Middle frontal gyrus (tissue), 1 donor: ENCODE data around the gene IFI35.
A peak's percentile ranks its signal among the peaks of the same experiment; 100 is the strongest.
"Not testable (repeated sequence)": the region's sequence is repeated elsewhere in the genome, so short reads cannot be mapped to it uniquely, and the experiment has no call there.

Experiments
- DNase-seq: peaks from one replicate; pipeline ENCODE4 v3.0.0-alpha.2; 2015; ENCODE audit warnings: low spot score; ENCODE audit errors: extremely low spot score

IFI35 gene

DNA sequence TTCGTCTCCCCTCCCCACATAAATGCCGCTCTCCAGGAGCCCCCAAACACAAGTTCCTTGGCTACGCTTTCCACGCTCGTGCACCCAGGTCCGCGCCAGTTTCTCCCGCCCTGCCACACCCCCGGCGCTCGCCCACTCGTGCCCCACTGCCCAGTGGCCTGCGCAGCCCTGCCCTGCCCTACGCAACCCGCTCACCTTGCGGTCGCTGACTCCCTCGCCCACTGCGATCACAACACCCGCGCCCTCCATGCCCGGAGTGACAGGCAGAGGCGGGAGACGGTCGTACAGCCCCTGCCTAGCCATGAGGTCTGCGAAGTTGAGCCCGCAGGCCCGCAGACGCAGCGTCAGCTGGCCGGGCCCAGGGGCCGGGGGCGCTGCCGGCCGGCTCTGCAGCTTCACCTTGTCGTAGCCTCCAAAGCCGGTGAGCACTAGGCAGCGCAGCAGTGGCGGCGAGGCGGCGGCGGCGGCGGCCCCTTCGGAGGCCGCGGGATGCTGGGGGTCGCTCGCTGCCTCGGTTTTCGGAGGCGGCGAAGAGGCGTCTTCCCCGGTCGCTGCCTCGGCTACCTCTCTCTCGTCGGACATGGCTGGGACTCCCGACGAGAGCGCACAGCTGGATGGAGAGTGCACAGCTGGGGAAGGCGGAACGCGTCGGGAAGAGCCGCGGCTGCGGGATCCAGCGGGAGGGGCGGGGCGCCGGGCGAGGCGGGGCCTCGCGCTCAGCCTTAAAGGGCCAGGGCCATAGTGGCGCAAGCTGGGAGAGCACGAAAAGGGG lies 15.3 kb downstream of the IFI35 start, which contains the start of gene VAT1:
TSS of gene VAT1 (minus strand) at position 645 of the 772 bp plus-strand sequence. CDS start at position 582, 63 bp downstream.
- peak; percentile 36 for DNase-seq

- DNase-seq = peak; percentile 78
These were observed 18.1 kb downstream of the IFI35 start, which contains the start of gene RND2 for GRCh38 chr17:43024407-43025289. Gene RND2 (plus strand): TSS chr17:43025231. CDS start chr17:43025348, 117 bp downstream.

DNA sequence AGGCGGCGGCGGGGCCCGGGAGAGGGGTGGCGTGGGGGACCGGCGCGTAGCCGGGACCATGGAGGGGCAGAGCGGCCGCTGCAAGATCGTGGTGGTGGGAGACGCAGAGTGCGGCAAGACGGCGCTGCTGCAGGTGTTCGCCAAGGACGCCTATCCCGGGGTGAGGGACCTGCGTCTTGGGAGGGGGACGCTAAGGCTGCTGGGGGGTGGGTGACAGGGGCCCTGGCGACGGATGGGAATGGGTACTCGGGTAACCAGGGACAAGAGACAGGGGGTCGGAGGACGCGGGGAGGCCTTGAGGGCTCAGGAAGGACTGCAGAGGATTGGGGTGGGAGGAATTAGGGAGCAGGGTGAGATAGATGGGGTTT lies 18.7 kb downstream of the IFI35 start:
- DNase-seq = no peak

GRCh38 chr17:43025766-43026537 lies 19.4 kb downstream of the IFI35 start:
- no peak for DNase-seq

GRCh38 chr17:43026595-43026994 lies 20.0 kb downstream of the IFI35 start:
- no peak for DNase-seq

DNA sequence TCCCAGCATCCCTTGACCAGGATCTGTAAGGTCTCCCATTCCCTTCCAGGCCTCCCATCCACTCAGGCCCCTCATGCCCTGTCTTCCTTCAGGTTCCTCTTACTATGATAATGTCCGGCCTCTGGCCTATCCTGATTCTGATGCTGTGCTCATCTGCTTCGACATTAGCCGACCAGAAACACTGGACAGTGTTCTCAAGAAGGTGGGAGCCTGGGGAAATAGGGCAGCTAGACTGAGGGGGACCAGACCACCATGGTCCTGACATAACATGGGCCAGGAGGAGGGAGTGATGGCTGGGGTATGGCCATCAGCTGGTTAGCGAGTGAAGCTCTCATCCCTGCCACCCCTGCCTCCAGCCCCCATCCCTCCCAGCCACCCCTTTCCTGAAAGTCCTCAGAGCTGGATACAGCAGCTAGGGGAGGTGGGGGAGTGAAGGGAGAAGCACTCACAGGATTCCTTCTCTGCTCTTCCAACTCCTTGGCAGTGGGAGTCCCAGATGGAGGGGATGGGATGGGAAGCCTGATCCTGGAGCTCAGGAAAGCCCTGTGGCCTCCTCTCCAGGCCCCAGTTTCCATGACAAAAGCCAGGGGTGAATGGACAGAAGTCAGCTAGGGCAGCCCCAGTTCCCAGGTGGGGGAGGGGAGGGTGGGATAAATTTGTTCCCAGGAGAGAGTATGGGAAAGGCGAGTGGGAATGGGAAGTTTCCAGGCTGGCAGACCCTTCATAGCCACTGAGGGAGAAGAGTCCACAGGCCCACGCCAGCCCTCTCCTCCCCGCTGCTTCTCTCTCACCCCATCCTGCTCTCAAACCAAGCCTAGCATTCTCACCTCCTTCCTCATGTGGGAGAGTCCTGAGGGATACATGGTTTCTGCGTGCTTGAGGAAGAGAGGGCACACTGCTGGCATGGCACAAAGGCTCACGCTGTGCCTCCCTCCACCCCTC lies 20.8 kb downstream of the IFI35 start:
- no peak for DNase-seq

DNA sequence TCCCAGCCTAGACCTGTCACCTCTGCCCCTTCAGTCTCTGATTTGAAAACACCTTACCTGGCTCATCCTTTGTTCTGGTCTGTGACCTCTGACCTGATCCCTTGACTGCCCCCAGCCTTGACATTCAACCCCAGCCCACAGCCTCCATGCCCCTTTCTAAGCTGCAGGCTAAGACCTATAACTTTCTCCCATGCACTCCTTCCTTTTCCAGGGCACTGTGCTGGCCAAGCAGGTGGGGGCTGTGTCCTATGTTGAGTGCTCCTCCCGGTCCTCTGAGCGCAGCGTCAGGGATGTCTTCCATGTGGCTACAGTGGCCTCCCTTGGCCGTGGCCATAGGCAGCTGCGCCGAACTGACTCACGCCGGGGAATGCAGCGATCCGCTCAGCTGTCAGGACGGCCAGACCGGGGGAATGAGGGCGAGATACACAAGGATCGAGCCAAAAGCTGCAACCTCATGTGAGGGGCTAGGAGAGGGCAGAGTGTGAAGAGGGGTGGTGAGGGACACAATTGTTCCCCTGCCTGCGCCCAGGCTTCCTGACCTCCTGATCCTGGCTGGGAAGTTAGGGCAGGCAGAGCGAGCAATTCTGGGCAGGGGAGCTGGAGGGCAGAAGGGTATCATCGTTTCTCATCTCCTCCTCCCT lies 21.8 kb downstream of the IFI35 start:
- DNase-seq = no peak

DNA sequence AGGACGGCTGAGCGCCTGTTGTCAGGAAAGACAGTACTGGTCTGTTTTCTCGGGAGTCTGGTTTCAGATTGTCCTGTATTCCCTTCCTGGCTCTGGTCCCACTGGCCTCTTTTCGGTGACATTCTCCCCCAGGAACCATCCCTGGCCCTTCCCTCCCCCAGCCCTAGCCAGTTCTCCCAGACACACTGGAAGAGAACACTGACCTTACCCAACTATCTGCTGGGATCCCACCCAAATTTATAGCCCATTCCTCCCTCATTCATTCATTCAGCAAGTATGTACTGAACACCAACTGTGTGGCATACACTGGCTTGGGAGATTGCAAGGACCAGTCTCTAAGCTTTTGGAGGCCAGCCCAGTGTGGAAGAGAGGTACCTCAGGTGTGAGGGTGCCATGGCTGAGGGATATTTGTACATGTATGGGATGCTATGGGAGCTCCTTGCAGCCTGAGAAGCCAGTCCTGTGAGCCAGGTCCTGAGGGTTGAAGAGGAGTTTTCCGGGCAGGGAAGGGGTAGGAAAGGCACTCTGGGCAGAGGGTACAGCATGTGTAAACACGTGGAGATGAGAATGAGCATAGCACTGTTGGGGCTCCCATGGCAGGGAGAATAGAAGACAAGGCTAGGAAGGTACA lies 23.7 kb downstream of the IFI35 start:
- no peak for DNase-seq

DNA sequence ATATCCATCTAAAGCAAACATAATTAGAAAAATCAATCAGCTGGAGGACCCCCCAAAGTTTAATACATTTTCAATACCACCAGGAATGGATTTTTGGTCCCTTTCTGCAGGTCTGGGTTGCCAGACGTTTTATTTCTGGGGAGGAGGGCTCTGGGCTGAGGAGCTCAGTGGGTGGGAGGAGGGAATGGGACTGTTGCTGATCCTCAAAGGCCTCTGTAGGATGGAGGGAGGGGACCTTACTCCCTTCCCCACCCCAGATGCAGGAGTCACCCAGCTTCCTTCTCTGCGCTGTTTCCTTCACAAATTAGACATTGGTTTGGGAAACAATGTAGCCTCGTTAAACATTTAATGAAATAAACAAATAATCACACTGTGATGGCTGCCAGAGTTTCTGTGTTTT lies 25.1 kb downstream of the IFI35 start:
- DNase-seq = no peak

GRCh38 chr17:43033948-43034881 lies 27.6 kb downstream of the IFI35 start:
- DNase-seq = no peak

- no peak for DNase-seq
These were observed 28.3 kb downstream of the IFI35 start for GRCh38 chr17:43034894-43035293.

- DNase-seq = no peak
These were observed 33.1 kb downstream of the IFI35 start for GRCh38 chr17:43039646-43040045.

DNA sequence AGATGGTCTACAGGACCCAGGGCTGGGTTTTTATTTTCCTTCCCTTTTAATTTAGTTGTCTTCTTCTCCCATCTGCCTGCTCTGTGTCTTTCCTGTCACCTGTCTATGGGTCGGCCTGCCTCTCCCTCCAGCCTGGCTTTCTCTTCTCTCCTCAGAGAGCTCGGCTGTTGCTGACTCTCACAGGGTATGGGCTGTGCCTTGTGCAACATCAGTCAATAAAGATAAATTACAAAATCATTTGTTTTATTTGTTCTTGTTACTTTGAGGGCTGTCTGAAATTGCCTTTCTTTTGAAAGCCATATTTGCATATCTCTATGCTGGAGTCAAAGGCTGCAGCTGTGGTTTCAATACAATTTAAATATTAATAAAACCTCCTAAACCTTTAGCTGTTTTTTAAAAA lies 34.1 kb downstream of the IFI35 start:
- no peak for DNase-seq

- DNase-seq = no peak
These were observed 35.5 kb downstream of the IFI35 start for GRCh38 chr17:43042025-43042628.

- DNase-seq = no peak
These were observed 36.7 kb downstream of the IFI35 start for GRCh38 chr17:43043307-43043706.

DNA sequence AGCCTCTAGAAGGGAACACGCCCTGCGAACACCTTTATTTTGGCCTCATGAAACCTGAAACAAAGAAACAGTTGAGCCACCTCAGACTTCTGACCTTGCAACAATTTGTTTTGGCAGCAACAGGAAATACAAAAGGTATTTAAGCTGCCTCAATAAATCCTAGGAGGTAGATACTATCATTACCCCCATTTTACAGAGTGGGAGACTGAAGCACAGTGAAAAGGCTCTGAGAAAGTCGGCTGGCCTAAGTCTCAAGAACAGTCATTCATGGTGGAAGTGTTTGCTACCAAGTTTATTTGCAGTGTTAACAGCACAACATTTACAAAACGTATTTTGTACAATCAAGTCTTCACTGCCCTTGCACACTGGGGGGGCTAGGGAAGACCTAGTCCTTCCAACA lies 37.4 kb downstream of the IFI35 start:
- DNase-seq = no peak

GRCh38 chr17:43051969-43052368 lies 45.4 kb downstream of the IFI35 start:
- no peak for DNase-seq

- not testable (repeated sequence) for DNase-seq
These were observed 46.4 kb downstream of the IFI35 start for GRCh38 chr17:43053008-43053407.
